ENCODE data around the gene HEYL. TPM values are rescaled to one million over a fixed set of nuclear protein-coding genes. Genes with fewer than 3 reads are reported as not detected.

Gene HEYL
- total and polyA plus RNA-seq, 2 donors (not counting 1 experiment from before 2014, with no cell fraction given): 1.3 TPM; not detected in 1

- H3K79me2 ChIP-seq (ENCODE audit: control insufficient read depth, insufficient read depth, low read length): no peaks in the 10 kb centered on the region
- H3K9me3 ChIP-seq (ENCODE audit: control insufficient read depth, insufficient read depth, low read depth, low read length): no peaks in the 10 kb centered on the region
- no peak for DNase-seq (ENCODE audit: low read depth in 2 of 2)
- no peak overlapping the region for H3K4me2 ChIP-seq (ENCODE audit: extremely low read depth, insufficient read depth, low read length)
- peaks cover 5% of the 10 kb centered on the region for H3K27me3 ChIP-seq (ENCODE audit: control insufficient read depth, insufficient read depth, low read length)
- peaks cover 13% of the 10 kb centered on the region for H3K4me1 ChIP-seq (ENCODE audit: control insufficient read depth, extremely low read depth, insufficient read depth, low read length)
- no peak overlapping the region for H2AFZ ChIP-seq (ENCODE audit: low read length)
- no peak overlapping the region for H3K27ac ChIP-seq (ENCODE audit: insufficient read depth, low read length)
- H3K36me3 ChIP-seq (ENCODE audit: control insufficient read depth, insufficient read depth, low read length): no peaks in the 10 kb centered on the region
- no peaks in the 10 kb centered on the region for H4K20me1 ChIP-seq (ENCODE audit: control insufficient read depth, extremely low read depth, insufficient read depth, low read length)
- no peak overlapping the region for H3K9ac ChIP-seq (ENCODE audit: insufficient read depth, low read length)
- no peak overlapping the region for H3K4me3 ChIP-seq (replicated peaks in 1 of 4; ENCODE audit: control extremely low read depth in 1 of 4, insufficient read depth in 1 of 4, low read depth in 3 of 4, low read length in 4 of 4)
- no peak for TF ChIP-seq EZH2 (IDR thresholded peaks at IDR 0.05; ENCODE audit: low read length, missing control alignments)
- no peak for TF ChIP-seq CTCF (conservative IDR thresholded peaks at IDR 0.05 in 1 of 2, IDR thresholded peaks at IDR 0.05 in 1 of 2; ENCODE audit: low read depth in 1 of 2, low read length in 2 of 2)
Observed at GRCh38 chr1:39649636-39650185, 10.3 kb upstream of the HEYL start.

DNA sequence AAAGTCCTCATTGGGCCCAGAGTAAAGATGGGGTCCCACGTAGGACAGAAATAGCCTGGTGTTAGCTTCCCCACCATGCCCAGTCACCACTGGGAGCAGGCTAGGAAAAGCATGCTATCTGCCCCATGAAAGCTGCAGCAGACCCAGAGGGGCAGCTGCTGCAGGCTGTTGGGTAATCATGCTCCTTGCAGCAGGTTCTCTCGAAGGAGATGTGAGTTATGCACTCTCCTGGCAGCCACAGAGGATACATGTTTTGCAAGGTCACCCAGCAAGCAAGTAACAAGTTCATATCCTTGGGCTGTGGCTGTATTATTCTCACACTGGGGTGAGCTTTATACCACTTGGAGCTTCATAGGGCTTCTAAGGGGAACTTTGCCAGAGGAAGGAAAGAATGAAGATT, 9.1 kb upstream of the HEYL start:
- DNase-seq (ENCODE audit: low read depth in 2 of 2): no peak
- Histone ChIP-seq H3K79me2 (ENCODE audit: control insufficient read depth, insufficient read depth, low read length) (no peaks in the 10 kb centered on the region), H3K27ac (ENCODE audit: insufficient read depth, low read length) (no peak overlapping the region), H3K9ac (ENCODE audit: insufficient read depth, low read length) (no peak overlapping the region), H3K27me3 (ENCODE audit: control insufficient read depth, insufficient read depth, low read length) (peaks cover 2% of the 10 kb centered on the region), H3K9me3 (ENCODE audit: control insufficient read depth, insufficient read depth, low read depth, low read length) (no peaks in the 10 kb centered on the region), H2AFZ (ENCODE audit: low read length) (no peak overlapping the region), H3K36me3 (ENCODE audit: control insufficient read depth, insufficient read depth, low read length) (no peaks in the 10 kb centered on the region), H3K4me3 (replicated peaks in 1 of 4; ENCODE audit: control extremely low read depth in 1 of 4, insufficient read depth in 1 of 4, low read depth in 3 of 4, low read length in 4 of 4) (no peak overlapping the region), H4K20me1 (ENCODE audit: control insufficient read depth, extremely low read depth, insufficient read depth, low read length) (no peaks in the 10 kb centered on the region), H3K4me2 (ENCODE audit: extremely low read depth, insufficient read depth, low read length) (no peak overlapping the region), H3K4me1 (ENCODE audit: control insufficient read depth, extremely low read depth, insufficient read depth, low read length) (peaks cover 13% of the 10 kb centered on the region)
- TF ChIP-seq EZH2 (IDR thresholded peaks at IDR 0.05; ENCODE audit: low read length, missing control alignments) (no peak), CTCF (conservative IDR thresholded peaks at IDR 0.05 in 1 of 2, IDR thresholded peaks at IDR 0.05 in 1 of 2; ENCODE audit: low read depth in 1 of 2, low read length in 2 of 2) (no peak)

DNA sequence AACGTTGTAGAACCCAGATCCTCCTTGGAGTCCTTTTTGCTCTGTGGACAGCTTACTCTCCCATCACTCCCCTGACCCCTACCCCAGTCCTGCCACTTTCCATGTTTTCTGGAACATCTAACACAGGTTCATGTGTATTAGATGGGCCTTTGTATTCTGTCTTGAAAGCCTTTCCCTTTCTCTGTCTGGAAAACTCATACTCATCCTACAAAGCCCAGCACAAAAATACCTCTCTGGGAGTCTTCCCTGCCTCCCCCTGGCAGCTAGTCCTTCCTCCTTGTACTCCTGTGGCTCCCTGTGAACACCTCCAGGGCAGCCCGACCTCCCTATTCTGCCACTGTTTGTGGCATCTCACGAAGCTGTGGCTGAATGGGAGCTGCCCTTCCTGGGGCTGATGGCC, 7.8 kb upstream of the HEYL start:
- peaks cover 2% of the 10 kb centered on the region for H3K27me3 ChIP-seq (ENCODE audit: control insufficient read depth, insufficient read depth, low read length)
- no peaks in the 10 kb centered on the region for H3K79me2 ChIP-seq (ENCODE audit: control insufficient read depth, insufficient read depth, low read length)
- TF ChIP-seq EZH2 (IDR thresholded peaks at IDR 0.05; ENCODE audit: low read length, missing control alignments): no peak
- no peak for TF ChIP-seq CTCF (conservative IDR thresholded peaks at IDR 0.05 in 1 of 2, IDR thresholded peaks at IDR 0.05 in 1 of 2; ENCODE audit: low read depth in 1 of 2, low read length in 2 of 2)
- H2AFZ ChIP-seq (ENCODE audit: low read length): no peak overlapping the region
- no peak overlapping the region for H3K4me3 ChIP-seq (replicated peaks in 1 of 4; ENCODE audit: control extremely low read depth in 1 of 4, insufficient read depth in 1 of 4, low read depth in 3 of 4, low read length in 4 of 4)
- no peaks in the 10 kb centered on the region for H4K20me1 ChIP-seq (ENCODE audit: control insufficient read depth, extremely low read depth, insufficient read depth, low read length)
- no peak for DNase-seq (ENCODE audit: low read depth in 2 of 2)
- no peaks in the 10 kb centered on the region for H3K9me3 ChIP-seq (ENCODE audit: control insufficient read depth, insufficient read depth, low read depth, low read length)
- no peaks in the 10 kb centered on the region for H3K36me3 ChIP-seq (ENCODE audit: control insufficient read depth, insufficient read depth, low read length)
- no peak overlapping the region for H3K9ac ChIP-seq (ENCODE audit: insufficient read depth, low read length)
- no peak overlapping the region for H3K27ac ChIP-seq (ENCODE audit: insufficient read depth, low read length)
- H3K4me2 ChIP-seq (ENCODE audit: extremely low read depth, insufficient read depth, low read length): no peak overlapping the region
- peaks cover 7% of the 10 kb centered on the region for H3K4me1 ChIP-seq (ENCODE audit: control insufficient read depth, extremely low read depth, insufficient read depth, low read length)

All from fibroblast of lung (primary cell).